Activated CD8-positive, alpha-beta memory T cell treated with anti-CD3 and anti-CD28 coated beads for 48 hours (primary cell): Measurements from ENCODE around the gene NRG2.

ENCODE experiments used
- DNase-seq, 3 experiments: peaks; one replicate each; pipeline ENCODE4 v3.0.0-alpha.2; 2020; ENCODE audit warnings: low read depth in 2 of 3, low spot score in 2 of 3

Gene NRG2

DNA sequence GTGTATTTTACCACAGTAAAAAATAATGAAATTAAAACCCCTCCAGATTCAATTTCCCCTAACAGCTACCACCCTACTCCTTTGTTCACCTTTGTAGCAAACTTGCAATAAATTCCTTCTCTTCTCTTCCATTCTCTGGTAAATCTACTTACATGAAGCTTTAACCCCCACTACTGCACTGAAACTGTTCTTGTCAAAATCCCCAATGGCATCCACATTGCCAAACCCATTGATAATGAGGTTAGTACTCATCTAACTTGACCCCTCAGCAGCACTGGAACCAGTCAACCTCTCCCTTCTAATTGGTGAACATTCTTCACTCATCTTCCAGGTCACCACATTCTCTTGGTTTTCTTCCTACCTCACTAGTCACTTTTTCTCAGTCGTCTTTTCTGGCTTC lies 29.6 kb downstream of the NRG2 start:
- DNase-seq: no peak

DNA sequence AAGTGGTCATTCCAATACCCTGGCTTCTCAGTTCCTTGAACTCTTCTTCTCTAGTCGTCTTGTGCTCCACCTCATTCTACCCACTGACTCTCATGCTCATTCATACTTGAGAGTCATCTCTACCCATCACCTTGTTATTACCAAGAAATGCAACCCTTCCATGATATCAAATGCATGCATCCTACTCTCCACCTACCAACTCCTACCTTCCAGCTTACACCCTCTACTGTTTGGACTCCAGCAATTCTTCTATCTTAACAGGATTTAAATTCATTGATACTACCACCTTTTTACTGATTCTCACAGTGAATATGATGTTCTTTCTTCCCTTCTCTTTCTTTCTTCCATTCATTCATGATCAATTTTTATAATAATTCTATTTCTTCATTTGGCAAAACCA lies 30.7 kb downstream of the NRG2 start:
- no peak for DNase-seq

DNA sequence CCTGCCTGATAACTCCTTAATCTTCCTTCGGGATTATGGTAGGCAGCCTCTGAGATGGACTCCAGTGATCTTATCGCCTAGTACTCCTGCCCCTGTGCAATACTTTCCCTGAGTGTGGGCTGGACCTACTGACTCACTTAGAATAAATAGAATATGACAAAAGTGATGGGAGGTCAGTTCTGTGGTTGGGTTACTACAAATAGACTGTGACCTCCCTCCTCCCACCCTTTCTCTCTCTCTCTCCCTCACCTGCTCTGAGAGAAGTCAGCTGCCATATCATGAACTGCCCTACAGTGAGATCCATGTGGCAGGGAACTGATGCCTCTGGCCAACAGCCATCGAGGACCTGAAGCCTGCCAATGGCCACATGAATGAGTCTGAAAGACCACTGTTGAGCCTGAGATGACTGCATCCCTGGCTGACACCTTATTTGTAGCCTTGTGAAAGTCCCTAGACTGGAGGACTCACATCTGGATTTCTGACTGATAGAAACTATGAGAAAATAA lies 31.7 kb downstream of the NRG2 start:
- DNase-seq: no peak

DNA sequence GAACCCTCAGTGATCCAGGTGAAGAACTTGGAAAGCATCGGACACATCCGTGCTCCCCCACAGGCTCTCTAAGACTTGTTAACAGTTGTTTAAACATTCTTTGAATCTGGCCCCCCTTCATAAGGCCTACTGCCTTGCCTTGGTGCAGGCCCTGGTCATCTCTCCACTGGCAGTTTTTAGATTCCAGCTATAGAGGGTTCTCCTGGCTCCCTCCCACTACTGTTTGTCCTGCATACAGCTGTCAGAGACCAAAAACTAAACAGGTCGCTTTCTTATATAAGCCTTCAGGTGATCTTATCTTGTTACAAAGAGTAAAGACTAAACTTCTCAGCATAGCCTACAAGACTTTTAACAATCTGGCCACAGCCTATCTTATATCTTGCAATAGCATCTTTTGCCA lies 32.3 kb downstream of the NRG2 start:
- no peak for DNase-seq

DNA sequence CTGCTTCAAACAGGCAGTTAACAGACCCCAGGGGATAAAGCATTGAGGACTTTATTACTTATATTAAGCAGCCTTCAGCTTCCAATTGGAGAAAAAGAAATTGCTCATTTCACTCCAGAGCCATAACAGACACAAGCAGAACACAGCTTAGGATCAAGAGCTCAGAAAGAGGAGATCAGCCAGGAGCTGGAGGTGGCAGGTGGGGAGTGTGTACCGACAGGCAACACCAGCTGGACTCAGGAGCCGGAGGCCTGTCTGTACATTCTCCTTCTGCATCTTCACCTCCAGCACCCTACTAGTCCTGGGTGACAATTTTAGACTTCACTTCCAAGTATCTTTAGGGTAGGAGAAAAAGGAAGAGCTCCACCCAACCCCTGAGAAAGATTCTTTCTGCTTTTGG lies 35.8 kb downstream of the NRG2 start:
- no peak for DNase-seq

DNA sequence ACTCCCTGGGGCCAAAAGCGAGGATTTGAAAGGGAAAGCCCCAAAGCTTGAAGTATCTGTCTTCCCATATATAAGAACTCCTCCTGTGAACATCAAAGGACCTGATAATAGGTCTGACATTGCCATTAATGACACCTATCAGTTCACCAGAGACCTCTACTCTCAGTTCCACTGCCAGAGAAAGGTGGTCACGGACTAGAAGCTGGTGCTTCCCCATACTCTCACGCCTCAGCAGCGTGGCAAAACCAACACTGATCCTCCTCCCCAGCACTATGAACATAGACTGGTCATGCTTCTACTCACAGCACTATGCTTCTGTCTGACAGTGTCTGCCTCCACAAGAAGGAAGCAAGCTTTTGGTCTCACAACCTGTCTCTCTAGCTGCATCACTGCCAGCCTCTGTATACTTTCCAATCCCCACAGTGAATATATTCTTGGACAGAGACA lies 37.9 kb downstream of the NRG2 start:
- DNase-seq: no peak

DNA sequence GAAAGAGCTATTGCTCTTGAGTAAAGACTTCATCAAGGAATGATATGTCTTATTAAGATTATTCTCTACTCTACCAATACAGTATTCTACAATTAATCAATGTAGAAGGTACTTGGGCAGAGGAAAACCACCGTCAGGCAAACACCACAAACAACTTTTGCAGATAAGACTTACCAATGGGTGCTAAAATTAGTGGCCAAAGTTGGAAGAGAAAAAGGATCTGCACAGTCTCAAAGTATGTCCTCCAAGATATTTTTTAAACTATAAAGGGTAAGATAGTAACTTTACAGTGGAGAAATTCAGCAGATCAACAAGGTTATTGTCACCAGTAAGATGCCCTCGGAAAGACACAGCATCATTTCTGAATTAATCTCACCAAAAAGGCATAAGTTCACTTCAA lies 38.9 kb downstream of the NRG2 start:
- no peak for DNase-seq

DNA sequence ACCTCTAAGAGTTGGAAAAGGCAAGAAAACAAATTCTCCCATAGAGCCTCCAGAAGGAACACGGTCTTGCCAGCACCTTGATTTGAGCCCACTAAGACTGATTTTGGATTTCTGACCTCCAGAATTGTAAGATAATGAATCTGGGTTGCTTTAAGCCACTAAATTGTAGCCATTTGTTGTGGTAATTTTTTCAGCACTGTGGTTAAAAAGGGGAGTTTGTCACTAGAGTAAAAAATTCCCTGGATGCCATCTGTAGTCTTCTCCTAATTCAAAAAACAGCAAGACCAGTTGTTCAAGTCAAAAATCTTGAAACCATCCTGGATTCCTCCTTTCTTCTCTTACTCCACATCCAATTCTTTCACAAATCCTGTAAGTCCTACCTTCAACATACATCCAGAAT lies 39.6 kb downstream of the NRG2 start:
- DNase-seq: no peak

DNA sequence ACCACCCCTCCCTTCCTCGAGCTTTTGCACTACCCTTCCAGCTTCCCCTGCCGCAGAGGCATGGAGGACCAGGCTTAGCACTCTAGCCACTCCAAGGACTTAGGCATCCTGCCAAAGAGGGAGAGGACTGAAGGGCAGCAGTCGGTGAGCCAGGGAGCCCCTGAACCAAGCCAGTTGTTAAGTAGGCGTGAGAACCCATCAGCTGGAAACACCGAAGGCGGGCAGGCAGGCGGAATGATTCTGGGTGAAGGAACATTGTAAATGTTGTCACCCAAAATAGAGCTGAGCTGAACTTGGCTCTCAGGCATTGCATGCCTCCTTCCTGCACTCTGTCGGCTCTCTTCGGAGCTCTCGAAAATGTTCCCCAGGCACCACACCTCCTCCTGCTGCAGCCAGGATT lies 42.8 kb downstream of the NRG2 start:
- DNase-seq: no peak

DNA sequence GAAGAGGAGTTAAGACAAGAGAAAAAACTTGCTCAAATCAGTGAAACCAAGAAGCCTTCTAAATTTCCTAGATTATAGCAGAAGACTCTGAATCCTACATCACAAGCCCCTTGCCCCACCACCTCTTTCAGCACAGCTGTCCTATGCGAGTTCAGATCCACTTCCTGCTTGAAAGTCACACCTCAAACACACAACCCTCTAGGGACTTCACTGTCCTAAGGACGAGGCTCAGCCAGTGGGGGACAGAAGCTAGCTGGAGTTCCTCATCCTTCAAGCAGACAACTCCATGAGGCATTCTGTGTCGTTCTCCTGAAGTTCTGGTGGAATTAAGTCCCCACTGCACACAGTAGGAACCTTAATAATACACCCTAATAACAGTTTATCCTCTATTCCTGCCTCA lies 44.3 kb downstream of the NRG2 start:
- no peak for DNase-seq

DNA sequence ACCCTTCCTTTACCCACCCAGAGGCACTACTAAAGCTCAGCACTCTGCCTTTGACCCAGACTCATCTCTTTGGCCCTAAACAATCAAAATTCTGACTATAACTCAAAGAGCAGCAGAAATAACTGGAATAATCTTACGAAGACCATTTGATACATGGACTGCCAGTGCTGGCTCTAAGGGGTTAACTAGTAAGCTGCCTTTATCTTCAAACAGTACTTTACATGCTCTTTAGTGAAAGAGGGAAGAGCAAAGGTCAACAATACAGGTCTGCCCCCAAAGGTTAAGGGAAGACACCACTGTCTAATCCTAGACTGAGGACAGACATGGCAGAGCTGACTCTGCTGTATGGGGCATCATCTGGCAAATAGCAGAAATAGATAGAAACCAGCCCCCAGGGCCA lies 45.8 kb downstream of the NRG2 start:
- no peak for DNase-seq

DNA sequence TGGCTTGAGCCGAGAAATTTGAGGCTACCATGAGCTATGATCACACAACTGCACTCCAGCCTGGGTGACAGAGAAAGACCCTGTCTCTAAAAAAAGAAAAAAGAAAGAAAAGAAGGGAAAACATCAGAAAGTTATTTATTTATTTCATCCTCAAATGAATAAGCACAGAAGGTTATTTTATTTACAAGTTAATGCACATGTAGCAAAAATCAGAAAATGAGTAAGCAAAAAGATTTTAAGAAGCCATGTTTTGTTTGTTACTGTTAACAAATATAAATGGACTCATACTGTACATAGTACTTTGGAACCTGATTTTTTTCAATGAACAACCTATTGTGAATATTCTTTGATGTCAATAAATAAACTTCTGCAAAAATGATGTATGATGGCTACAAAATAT lies 47.2 kb downstream of the NRG2 start:
- no peak for DNase-seq

DNA sequence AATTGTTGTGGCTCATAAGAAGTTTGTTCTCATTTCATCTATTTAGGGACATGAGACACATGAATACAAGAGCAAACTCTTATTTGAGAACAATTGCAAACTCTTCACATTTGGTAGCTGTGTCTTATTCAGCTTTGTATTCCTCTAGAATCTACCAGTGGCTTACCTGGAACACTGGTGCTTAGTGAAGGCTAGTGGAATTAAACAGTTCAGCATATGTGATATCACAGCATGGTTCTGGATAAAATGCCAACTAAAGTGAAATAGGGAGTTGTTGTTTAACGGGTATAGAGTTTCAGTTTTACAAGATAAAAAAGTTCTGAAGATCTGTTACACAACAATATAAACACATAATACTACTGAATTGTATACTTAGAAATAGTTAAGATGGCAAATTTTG lies 48.9 kb downstream of the NRG2 start:
- DNase-seq: no peak

DNA sequence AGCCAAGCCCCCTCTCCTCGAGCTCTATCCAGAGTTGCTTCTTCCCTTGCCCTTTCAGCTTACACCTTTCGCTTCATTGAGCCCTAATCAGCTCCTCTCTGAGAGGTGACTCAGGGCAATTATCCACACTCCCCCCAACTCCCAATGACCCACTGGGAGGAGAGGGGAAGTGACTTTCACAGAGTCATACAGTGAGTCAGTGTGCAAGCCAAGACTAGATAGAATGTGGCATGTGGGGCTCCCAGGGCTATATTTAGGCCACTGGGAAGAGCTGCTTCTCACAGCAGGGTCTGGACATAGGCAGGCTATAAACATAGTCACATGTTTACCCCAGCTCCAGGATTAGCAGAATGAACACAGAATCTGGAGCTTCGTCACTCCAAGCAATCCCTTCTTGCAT lies 57.4 kb downstream of the NRG2 start:
- no peak for DNase-seq

DNA sequence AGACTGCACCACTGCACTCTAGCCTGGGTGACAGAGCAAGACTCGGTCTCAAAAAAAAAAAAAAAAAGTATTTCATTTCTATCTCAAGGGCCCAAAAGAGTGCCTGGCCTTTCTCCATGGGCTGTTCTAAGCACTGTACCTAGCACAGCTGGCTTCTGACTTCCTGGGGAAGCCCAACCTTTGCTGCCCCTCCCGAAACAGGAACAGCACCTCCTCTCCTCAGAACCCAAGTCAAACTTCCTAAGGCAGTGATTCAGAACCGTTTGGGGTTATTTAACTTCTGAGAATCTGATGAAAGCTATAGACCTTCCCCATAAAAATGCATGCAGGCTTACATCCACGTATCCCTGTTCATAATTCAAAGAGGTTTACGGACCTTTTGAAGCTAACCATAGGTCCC lies 57.8 kb downstream of the NRG2 start:
- no peak for DNase-seq

DNA sequence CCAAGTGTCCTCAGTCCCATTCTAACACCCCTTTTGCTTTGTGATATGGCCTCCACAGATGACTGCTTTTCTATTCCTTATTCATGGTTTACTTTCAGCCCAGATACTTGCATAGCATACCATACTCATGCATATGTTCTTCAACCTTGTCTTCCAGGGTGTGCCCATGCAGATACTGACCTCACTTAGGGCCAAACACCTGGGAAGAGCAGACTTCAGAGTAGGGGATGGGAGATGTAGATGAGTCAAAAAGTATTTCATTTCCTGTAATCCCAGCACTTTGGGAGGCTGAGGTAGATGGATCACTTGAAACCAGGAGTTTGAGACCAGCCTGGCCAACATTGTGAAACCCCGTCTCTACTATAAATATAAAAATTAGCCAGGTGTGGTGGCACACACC lies 58.3 kb downstream of the NRG2 start:
- no peak for DNase-seq

DNA sequence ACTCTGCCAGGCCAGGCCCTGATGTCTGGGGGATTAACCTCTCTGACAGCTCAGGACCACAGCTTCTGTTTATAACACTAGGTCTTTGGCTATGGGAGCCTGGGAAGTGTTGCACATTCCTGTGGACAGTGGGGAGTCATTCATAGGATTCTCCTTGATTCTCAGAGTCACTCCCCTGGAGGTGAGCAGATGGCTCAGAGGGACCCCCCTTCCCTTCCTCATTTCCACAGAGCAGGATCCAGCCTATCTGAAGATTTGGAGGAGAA lies 60.2 kb downstream of the NRG2 start:
- DNase-seq: no peak

DNA sequence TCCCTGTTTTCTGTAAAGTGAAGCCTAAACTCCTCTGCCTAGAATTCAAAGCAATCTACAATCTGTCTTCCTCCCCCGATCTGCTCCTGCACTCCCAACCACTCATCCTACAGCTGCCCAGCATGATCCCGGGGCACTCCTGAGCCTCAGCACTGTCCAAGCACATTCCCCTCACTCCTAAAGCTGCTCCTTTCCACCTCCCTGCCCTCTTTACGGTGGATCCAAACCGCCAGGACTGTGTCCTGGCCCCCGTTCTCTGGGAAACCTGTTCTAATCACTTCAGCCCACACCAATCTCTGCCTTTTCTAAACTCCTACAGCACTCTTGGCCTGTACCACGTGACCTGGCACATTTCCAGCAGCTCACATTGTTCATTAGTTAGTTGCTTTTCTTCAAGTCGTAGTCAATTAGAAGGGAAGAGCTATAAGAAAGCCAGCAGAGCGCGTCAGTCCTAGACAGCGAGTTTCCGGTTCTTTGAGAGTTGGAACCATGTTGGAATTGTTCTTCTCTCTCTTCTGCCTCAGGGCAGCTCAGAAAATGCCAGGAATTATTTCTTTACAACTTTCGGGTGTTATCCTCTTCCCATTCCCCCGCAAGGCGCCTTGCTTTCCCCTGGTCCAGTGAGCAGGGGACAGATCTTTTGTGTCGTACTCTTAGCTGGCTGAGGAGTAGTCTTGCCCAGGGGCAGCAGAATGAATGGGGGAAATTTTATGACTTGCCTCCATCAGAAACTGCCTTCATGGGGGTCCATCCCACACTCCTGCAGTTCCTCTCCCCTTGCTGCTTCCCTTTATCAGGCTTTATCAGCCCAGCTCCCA lies 60.7 kb downstream of the NRG2 start:
- no peak for DNase-seq

DNA sequence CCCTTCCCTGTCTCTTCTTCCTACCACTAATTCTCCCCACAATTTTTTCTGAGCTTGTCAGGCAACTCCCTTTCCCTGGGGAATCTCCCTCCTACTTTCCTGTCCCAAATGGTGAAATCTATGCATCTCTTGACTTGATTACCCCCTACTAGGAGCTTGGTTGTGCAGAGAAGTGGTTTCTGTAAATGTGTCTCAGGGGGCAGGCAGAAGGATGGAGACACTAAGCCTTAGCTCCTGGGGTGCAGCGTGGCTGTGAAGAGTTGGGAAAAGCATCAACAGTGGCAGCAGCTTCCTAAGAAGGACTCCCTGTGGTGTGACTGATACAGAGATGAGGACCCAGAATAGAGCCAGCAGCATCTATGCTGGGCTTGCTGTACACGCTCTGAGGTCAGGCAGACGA lies 62.3 kb downstream of the NRG2 start:
- DNase-seq: no peak

DNA sequence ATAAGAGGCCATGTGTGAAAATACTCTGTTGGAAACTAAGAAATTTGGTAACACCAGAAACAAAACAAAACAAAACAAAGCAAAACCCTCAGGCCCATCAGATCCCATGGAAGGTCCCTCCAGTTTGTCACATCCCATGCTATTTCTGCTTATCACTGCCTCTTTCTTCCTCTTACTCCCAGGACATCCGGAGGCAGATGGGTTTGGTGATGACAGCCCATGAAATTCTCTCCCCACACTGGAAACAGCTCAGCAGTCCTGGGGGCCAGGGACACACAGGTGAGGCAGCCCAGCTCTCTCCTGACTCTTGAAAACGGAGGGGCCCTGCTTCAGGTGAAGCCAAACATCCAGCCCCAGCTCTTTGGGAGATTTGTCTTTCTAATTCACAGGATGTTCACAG lies 63.2 kb downstream of the NRG2 start:
- DNase-seq: no peak

DNA sequence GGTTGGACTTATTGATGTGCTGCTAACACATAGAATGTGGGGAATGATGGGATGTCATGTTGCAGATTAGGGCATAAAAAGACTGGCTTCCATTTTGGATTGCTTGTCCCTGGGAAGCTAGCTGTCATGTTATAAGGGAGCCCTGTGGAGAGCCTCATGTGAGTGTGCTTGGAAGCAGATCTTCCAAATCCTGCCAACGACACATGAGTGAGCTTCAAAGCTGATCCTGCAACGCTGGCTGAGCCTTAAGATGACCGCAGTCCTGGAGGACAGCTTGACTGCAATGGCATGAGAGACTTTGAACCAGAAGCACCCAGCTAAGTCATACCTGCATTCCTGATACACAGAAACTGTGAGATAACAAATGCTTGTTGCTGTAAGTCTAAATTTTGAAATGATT lies 63.6 kb downstream of the NRG2 start:
- DNase-seq: no peak

DNA sequence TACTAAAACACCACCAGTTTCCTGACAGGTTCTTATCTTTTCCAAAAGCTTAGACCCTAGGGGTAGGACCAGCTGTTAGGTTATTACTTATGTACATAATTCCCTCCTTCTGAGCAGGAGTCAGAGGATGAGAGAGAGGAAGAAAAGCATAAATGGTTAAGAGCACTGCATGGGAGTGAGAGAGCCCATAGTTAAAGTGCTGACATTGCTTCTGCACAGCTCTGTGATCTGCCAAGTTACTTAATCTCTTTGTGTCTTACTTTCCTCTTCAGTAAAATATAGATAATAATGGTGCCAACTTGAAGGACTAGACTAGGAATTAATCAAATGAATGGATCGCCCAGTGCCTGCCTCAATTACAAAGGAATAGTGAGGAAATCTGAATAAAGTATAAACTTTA lies 66.4 kb downstream of the NRG2 start:
- DNase-seq: no peak

DNA sequence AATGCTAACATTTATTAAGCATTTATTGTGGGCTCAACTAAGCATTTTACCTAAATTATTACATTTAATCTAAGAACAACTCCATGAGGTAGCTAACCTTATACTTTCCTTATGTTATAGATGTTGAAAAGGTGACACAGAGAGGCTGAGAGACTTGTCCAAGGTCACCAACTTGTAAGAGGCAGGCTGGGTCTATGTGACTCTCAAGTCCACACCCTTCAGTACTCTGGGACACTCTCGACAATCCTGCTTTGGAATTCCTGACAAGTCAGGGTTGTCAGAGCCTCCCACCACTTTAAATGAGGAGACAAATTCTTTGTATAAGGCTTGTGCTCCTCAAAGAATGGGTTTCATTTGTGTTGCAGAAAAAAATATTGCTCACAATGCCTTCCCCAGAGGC lies 67.2 kb downstream of the NRG2 start:
- no peak for DNase-seq

DNA sequence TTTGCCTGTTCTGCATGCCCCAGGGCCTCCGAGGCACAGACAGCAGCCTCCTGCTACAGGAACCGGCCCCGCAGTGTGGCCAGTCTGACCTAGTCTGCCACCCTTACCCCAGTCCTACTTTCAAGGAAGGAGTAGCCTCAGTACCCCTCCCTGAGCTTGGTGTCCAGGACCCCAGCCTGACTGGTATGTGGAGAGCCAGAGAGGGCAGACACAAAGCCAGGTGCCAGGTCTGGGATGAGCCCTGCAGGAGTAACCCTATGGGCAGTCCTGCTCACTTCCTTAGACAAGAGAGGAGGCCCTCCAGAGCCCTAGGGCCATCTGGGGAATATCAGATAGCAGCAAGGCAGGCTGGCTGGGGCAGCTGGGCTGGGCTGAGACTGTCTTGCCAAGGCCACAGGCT lies 67.8 kb downstream of the NRG2 start:
- DNase-seq: no peak
